H9 (cell line): ENCODE results near the gene CD80. TPM values are rescaled to one million over a fixed set of nuclear protein-coding genes. Genes with fewer than 3 reads are reported as not detected.
A peak's percentile ranks its signal among the peaks of the same experiment; 100 is the strongest.
"Not testable (repeated sequence)": the region's sequence is repeated elsewhere in the genome, so short reads cannot be mapped to it uniquely, and the experiment has no call there.

Experiments used
- DNase-seq: peaks from one replicate; pipeline ENCODE4 v3.0.0-alpha.2; 2017
- H2AFZ ChIP-seq: one replicate; pipeline ENCODE4 v1.6.1; 2013; ENCODE audit warnings: mild to moderate bottlenecking, low read length, control low read depth, moderate library complexity
- H2AK5ac ChIP-seq: 2 replicates; pipeline ENCODE4 v1.6.1; 2013; ENCODE audit warnings: low read length, control low read depth, mixed read lengths; ENCODE audit not compliant: insufficient read length
- H2BK120ac ChIP-seq: one replicate; pipeline ENCODE4 v1.6.1; 2013; ENCODE audit warnings: low read depth, mild to moderate bottlenecking, low read length, control low read depth, inconsistent platforms; ENCODE audit not compliant: poor library complexity, severe bottlenecking
- H2BK12ac ChIP-seq: 2 replicates; pipeline ENCODE4 v1.6.1; 2013; ENCODE audit warnings: low read length, control low read depth, mixed read lengths, low read depth; ENCODE audit not compliant: insufficient read length
- H2BK15ac ChIP-seq: 2 replicates; pipeline ENCODE4 v1.6.1; 2013; ENCODE audit warnings: low read depth, low read length, control low read depth
- H2BK20ac ChIP-seq: one replicate; pipeline ENCODE4 v1.6.1; 2013; ENCODE audit warnings: low read depth, mild to moderate bottlenecking, low read length, control low read depth, inconsistent platforms; ENCODE audit not compliant: poor library complexity, severe bottlenecking
- H2BK5ac ChIP-seq: 2 replicates; pipeline ENCODE4 v1.6.1; 2013; ENCODE audit warnings: low read length, control low read depth, mixed read lengths; ENCODE audit not compliant: insufficient read length
- H3K14ac ChIP-seq: 2 replicates; pipeline ENCODE4 v1.6.1; 2013; ENCODE audit warnings: low read length, control low read depth; ENCODE audit not compliant: insufficient read depth
- H3K18ac ChIP-seq: 2 replicates; pipeline ENCODE4 v1.6.1; 2013; ENCODE audit warnings: low read depth, mild to moderate bottlenecking, mixed read lengths, low read length, control low read depth; ENCODE audit not compliant: insufficient read length
- H3K23ac ChIP-seq: 2 replicates; pipeline ENCODE4 v1.6.1; 2013; ENCODE audit warnings: low read length, control low read depth, mixed read lengths, low read depth; ENCODE audit not compliant: insufficient read length
- H3K23me2 ChIP-seq: 2 replicates; pipeline ENCODE4 v1.6.1; 2013; ENCODE audit warnings: low read depth, mild to moderate bottlenecking, mixed read lengths, low read length, control low read depth; ENCODE audit not compliant: insufficient read length, poor library complexity, severe bottlenecking
- H3K27ac ChIP-seq: 2 replicates; pipeline ENCODE4 v1.5.1; 2013; ENCODE audit warnings: low read length, control low read depth, mixed read lengths, low read depth; ENCODE audit not compliant: insufficient read length
- H3K27me3 ChIP-seq: 2 replicates; pipeline ENCODE4 v1.6.1; 2013; ENCODE audit warnings: low read length, control low read depth, inconsistent platforms; ENCODE audit not compliant: insufficient read depth
- H3K4ac ChIP-seq: 2 replicates; pipeline ENCODE4 v1.6.1; 2013; ENCODE audit warnings: low read depth, mild to moderate bottlenecking, control low read depth, inconsistent platforms, low read length, moderate library complexity
- H3K4me1 ChIP-seq: 2 replicates; pipeline ENCODE4 v1.6.1; 2013; ENCODE audit warnings: low read length, control low read depth, inconsistent platforms; ENCODE audit not compliant: insufficient read depth
- H3K4me2 ChIP-seq: 2 replicates; pipeline ENCODE4 v1.6.1; 2013; ENCODE audit warnings: low read length, control low read depth, mixed read lengths; ENCODE audit not compliant: insufficient read length, insufficient read depth
- H3K56ac ChIP-seq: 2 replicates; pipeline ENCODE4 v1.6.1; 2013; ENCODE audit warnings: low read depth, mild to moderate bottlenecking, mixed read lengths, low read length, control low read depth; ENCODE audit not compliant: insufficient read length
- H3K79me1 ChIP-seq: 2 replicates; pipeline ENCODE4 v1.6.1; 2013; ENCODE audit warnings: low read depth, mild to moderate bottlenecking, moderate library complexity, low read length, control low read depth, inconsistent platforms; ENCODE audit not compliant: insufficient read depth, poor library complexity, severe bottlenecking
- H3K79me2 ChIP-seq: 2 replicates; pipeline ENCODE4 v1.6.1; 2013; ENCODE audit warnings: low read length, control low read depth, inconsistent platforms; ENCODE audit not compliant: insufficient read depth
- H3K9ac ChIP-seq: 2 replicates; pipeline ENCODE4 v1.6.1; 2013; ENCODE audit warnings: low read length, control low read depth, mixed read lengths; ENCODE audit not compliant: insufficient read length; ENCODE audit errors: extremely low read depth
- H3K9me3 ChIP-seq: one replicate; pipeline ENCODE4 v1.6.1; 2013; ENCODE audit warnings: low read depth, low read length, inconsistent platforms; ENCODE audit not compliant: control insufficient read depth
- H3T11ph ChIP-seq: one replicate; pipeline ENCODE4 v1.6.1; 2013; ENCODE audit warnings: mild to moderate bottlenecking, low read length, control low read depth, inconsistent platforms
- H4K20me1 ChIP-seq: one replicate; pipeline ENCODE4 v1.6.1; 2013; ENCODE audit not compliant: control insufficient read depth, insufficient read length, insufficient read depth
- H4K5ac ChIP-seq: 2 replicates; pipeline ENCODE4 v1.6.1; 2013; ENCODE audit warnings: low read depth, mild to moderate bottlenecking, mixed read lengths, low read length, control low read depth; ENCODE audit not compliant: insufficient read length
- H4K8ac ChIP-seq: replicated peaks from 2 replicates; pipeline ENCODE4 v1.6.1; 2013; ENCODE audit warnings: low read length, control low read depth, mixed read lengths, low read depth; ENCODE audit not compliant: insufficient read length
- H4K91ac ChIP-seq: 2 replicates; pipeline ENCODE4 v1.6.1; 2013; ENCODE audit warnings: low read depth, mild to moderate bottlenecking, moderate library complexity, mixed read lengths, low read length, control low read depth; ENCODE audit not compliant: insufficient read length
- H3K27ac Mint-ChIP-seq, 3 experiments: 2 replicates in 2 of 3; 3 replicates in 1 of 3; pipeline ENCODE4 v1.8.0; 2020 to 2021; ENCODE audit warnings: mixed read lengths in 3 of 3, mild to moderate bottlenecking in 1 of 3, moderate library complexity in 1 of 3
- H3K27me3 Mint-ChIP-seq: 2 replicates; pipeline ENCODE4 v1.8.0; 2021; ENCODE audit warnings: low read depth, mild to moderate bottlenecking, moderate library complexity, mixed read lengths
- H3K36me3 Mint-ChIP-seq, 3 experiments: 2 replicates in 2 of 3; 3 replicates in 1 of 3; pipeline ENCODE4 v1.8.0; 2020 to 2021; ENCODE audit warnings: low read depth in 3 of 3, mixed read lengths in 3 of 3; ENCODE audit not compliant: insufficient read depth in 1 of 3
- H3K4me1 Mint-ChIP-seq, 2 experiments: 2 replicates each; pipeline ENCODE4 v1.8.0; 2020; ENCODE audit warnings: mixed read lengths in 2 of 2
- H3K4me3 Mint-ChIP-seq, 2 experiments: 2 replicates in 1 of 2; 3 replicates in 1 of 2; pipeline ENCODE4 v1.8.0; 2020 to 2021; ENCODE audit warnings: mild to moderate bottlenecking in 2 of 2, mixed read lengths in 2 of 2, moderate library complexity in 1 of 2
- H3K9me3 Mint-ChIP-seq, 2 experiments: 2 replicates in 1 of 2; 3 replicates in 1 of 2; pipeline ENCODE4 v1.8.0; 2020; ENCODE audit warnings: mild to moderate bottlenecking in 2 of 2, mixed read lengths in 2 of 2, moderate library complexity in 1 of 2
- WGBS: extraction: QIAGEN DNeasy Blood & Tissue Kit; methylation state at CpG from one replicate; pipeline ENCODE4 v1.1.7; 2013; ENCODE audit warnings: missing lambda C conversion rate, low lambda C conversion rate, mixed read lengths; ENCODE audit not compliant: insufficient read length; ENCODE audit errors: extremely low coverage; 5-methylcytosine and 5-hydroxymethylcytosine counted together
- total RNA-seq: library from RNA; stranded (reverse); gene quantifications from 2 replicates; pipeline ENCODE4 v1.2.1, GENCODE V29; 2021
- TF ChIP-seq, protein P1 (sequence below): fragments of 200-600 bp; sonication (generic); conservative IDR thresholded peaks from 3 replicates; pipeline ENCODE4 v1.8.0; 2021; ENCODE audit warnings: antibody characterized with exemption, mild to moderate bottlenecking

Gene CD80
- total RNA-seq, 1 experiment from 2014 or later: not detected

- Mint-ChIP-seq H3K4me3 (no peak overlapping the region), H3K4me1 (peaks cover 3 to 5% of the 10 kb centered on the region in 2 experiments; a peak in 2 of 4 replicates), H3K27ac (peak overlapping the region in 1 of 3 experiments; percentile 90; a peak in 3 of 7 replicates), H3K36me3 (no peaks in the 10 kb centered on the region), H3K9me3 (no peaks in the 10 kb centered on the region), H3K27me3 (peaks cover 4% of the 10 kb centered on the region)
- H3K27me3 ChIP-seq: no peaks in the 10 kb centered on the region
- no peak overlapping the region for H4K91ac ChIP-seq
- H3K4ac ChIP-seq: no peak overlapping the region
- H2BK15ac ChIP-seq: no peak overlapping the region
- no peak overlapping the region for H3K23ac ChIP-seq
- H2AFZ ChIP-seq: no peak overlapping the region
- no peak for DNase-seq
- no peaks in the 10 kb centered on the region for H3K9me3 ChIP-seq
- no peak overlapping the region for H3K27ac ChIP-seq
- H2BK120ac ChIP-seq: no peak overlapping the region
- no peak overlapping the region for H4K8ac ChIP-seq
- no peaks in the 10 kb centered on the region for H3K79me1 ChIP-seq
- H2BK12ac ChIP-seq: no peak overlapping the region
- no peaks in the 10 kb centered on the region for H3K23me2 ChIP-seq
- H3K9ac ChIP-seq: no peak overlapping the region
- no peak overlapping the region for H3T11ph ChIP-seq
- no peak overlapping the region for H2BK5ac ChIP-seq
- H3K14ac ChIP-seq: no peak overlapping the region
- H3K4me1 ChIP-seq: no peaks in the 10 kb centered on the region
- no peak overlapping the region for H3K56ac ChIP-seq
- H4K20me1 ChIP-seq: no peaks in the 10 kb centered on the region
- no peak overlapping the region for H2AK5ac ChIP-seq
- TF ChIP-seq, protein P1, sequence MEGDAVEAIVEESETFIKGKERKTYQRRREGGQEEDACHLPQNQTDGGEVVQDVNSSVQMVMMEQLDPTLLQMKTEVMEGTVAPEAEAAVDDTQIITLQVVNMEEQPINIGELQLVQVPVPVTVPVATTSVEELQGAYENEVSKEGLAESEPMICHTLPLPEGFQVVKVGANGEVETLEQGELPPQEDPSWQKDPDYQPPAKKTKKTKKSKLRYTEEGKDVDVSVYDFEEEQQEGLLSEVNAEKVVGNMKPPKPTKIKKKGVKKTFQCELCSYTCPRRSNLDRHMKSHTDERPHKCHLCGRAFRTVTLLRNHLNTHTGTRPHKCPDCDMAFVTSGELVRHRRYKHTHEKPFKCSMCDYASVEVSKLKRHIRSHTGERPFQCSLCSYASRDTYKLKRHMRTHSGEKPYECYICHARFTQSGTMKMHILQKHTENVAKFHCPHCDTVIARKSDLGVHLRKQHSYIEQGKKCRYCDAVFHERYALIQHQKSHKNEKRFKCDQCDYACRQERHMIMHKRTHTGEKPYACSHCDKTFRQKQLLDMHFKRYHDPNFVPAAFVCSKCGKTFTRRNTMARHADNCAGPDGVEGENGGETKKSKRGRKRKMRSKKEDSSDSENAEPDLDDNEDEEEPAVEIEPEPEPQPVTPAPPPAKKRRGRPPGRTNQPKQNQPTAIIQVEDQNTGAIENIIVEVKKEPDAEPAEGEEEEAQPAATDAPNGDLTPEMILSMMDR: no peak
- no peaks in the 10 kb centered on the region for H3K79me2 ChIP-seq
- H3K18ac ChIP-seq: no peak overlapping the region
- no peak overlapping the region for H4K5ac ChIP-seq
- WGBS: no CpG with 5 or more reads among the region's 5 CpGs
- no peak overlapping the region for H2BK20ac ChIP-seq
- H3K4me2 ChIP-seq: no peak overlapping the region
Observed at GRCh38 chr3:119553823-119554415, 5.5 kb downstream of the CD80 start.

DNA sequence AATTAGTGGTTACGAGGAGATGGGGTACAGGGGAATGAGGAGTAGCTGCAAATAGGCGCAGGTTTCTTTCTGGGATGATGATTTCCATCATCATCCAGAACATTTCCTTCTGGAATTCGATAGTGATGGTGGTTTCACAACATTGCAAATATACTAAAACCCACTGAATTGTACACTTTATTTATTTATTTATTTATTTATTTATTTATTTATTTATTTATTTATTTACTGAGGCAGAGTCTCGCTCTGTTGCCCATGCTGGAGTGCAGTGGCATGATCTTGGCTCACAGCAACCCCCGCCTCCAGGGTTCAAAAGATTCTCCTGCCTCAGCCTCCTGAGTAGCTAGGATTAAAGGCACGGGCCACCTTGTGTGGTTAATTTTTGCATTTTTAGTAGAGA, 6.5 kb downstream of the CD80 start:
- H3K27me3 ChIP-seq, H2BK120ac ChIP-seq, H2BK5ac ChIP-seq, H3K23me2 ChIP-seq, H3K27ac ChIP-seq, H3K79me1 ChIP-seq, H3K9ac ChIP-seq, H2AFZ ChIP-seq, H3K9me3 ChIP-seq, H3K27ac Mint-ChIP-seq, H3K23ac ChIP-seq, H3K18ac ChIP-seq, H3K4me1 ChIP-seq, H2BK15ac ChIP-seq, H3K9me3 Mint-ChIP-seq, DNase-seq, H2BK12ac ChIP-seq, H3K4ac ChIP-seq, H3K56ac ChIP-seq, H2AK5ac ChIP-seq, H3T11ph ChIP-seq, H4K91ac ChIP-seq, H3K4me1 Mint-ChIP-seq, H3K14ac ChIP-seq, H4K8ac ChIP-seq, H3K4me2 ChIP-seq, H3K79me2 ChIP-seq, H4K20me1 ChIP-seq, H3K36me3 Mint-ChIP-seq, H2BK20ac ChIP-seq, H3K27me3 Mint-ChIP-seq, H4K5ac ChIP-seq, H3K4me3 Mint-ChIP-seq: not testable (repeated sequence)
- WGBS: no CpG with 5 or more reads among the region's 6 CpGs
